Liver (tissue), 9 donors: Measurements from ENCODE around the gene SLC44A1. TPM values are rescaled to one million over a fixed set of nuclear protein-coding genes. Genes with fewer than 3 reads are reported as not detected.

Experiments used
- DNase-seq: peaks from one replicate; pipeline ENCODE4 v3.0.0-alpha.2; 2017; ENCODE audit warnings: low spot score
- H3K27ac ChIP-seq, 2 donors: one replicate each; pipeline ENCODE4 v1.7.0; 2013; ENCODE audit warnings: inconsistent platforms in 2 of 2, low read length in 2 of 2, control low read depth in 1 of 2, low read depth in 1 of 2, mild to moderate bottlenecking in 1 of 2
- H3K27me3 ChIP-seq, 4 donors: one replicate each; pipeline versions ENCODE4 v1.6.1 to v1.7.0; 2013; ENCODE audit warnings: low read length in 3 of 4, inconsistent platforms in 1 of 4, mild to moderate bottlenecking in 1 of 4, moderate library complexity in 1 of 4; ENCODE audit not compliant: control insufficient read depth in 4 of 4, insufficient read depth in 4 of 4
- H3K36me3 ChIP-seq, 4 donors: one replicate each; pipeline versions ENCODE4 v1.6.1 to v1.7.0; 2013; ENCODE audit warnings: low read length in 3 of 4, mild to moderate bottlenecking in 3 of 4, low read depth in 1 of 4, moderate library complexity in 1 of 4; ENCODE audit not compliant: control insufficient read depth in 4 of 4, insufficient read depth in 3 of 4
- H3K4me1 ChIP-seq, 4 donors: one replicate each; pipeline versions ENCODE4 v1.6.1 to v1.7.0; 2013; ENCODE audit warnings: low read length in 3 of 4, mild to moderate bottlenecking in 3 of 4, moderate library complexity in 1 of 4; ENCODE audit not compliant: control insufficient read depth in 4 of 4, insufficient read depth in 4 of 4
- H3K4me3 ChIP-seq, 3 donors: one replicate each; pipeline versions ENCODE4 v1.6.1 to v1.7.0; 2013; ENCODE audit warnings: low read length in 3 of 3, control low read depth in 1 of 3, low read depth in 1 of 3, mild to moderate bottlenecking in 1 of 3
- H3K9ac ChIP-seq, 2 donors: one replicate each; pipeline ENCODE4 v1.7.0; 2013; ENCODE audit warnings: low read length in 2 of 2, mild to moderate bottlenecking in 2 of 2, moderate library complexity in 2 of 2, control low read depth in 1 of 2, low read depth in 1 of 2
- H3K9me3 ChIP-seq, 4 donors: one replicate each; pipeline versions ENCODE4 v1.6.1 to v1.7.0; 2013; ENCODE audit warnings: low read length in 3 of 4; ENCODE audit not compliant: control insufficient read depth in 4 of 4
- ATF3 ChIP-seq: IDR thresholded peaks from 2 replicates; pipeline ENCODE4 v1.6.1; 2016; ENCODE audit warnings: antibody characterized with exemption
- CTCF ChIP-seq: fragments of 150-350 bp; IDR thresholded peaks from 2 replicates; pipeline ENCODE4 v1.5.1; 2017; ENCODE audit warnings: improper control_type of control experiment, low read depth, low read length; ENCODE audit not compliant: missing input control
- EGR1 ChIP-seq, 2 donors: IDR thresholded peaks; 2 replicates each; pipeline ENCODE4 v1.6.1; 2016 to 2018; ENCODE audit warnings: antibody characterized with exemption in 2 of 2, low read depth in 2 of 2
- FOXA2 ChIP-seq: IDR thresholded peaks from 2 replicates; pipeline ENCODE4 v1.6.1; 2016; ENCODE audit warnings: antibody characterized with exemption
- GABPA ChIP-seq, 2 donors: IDR thresholded peaks in 1 of 2; conservative IDR thresholded peaks in 1 of 2; 2 replicates each; pipeline ENCODE4 v1.6.1; 2016; ENCODE audit warnings: antibody characterized with exemption in 2 of 2, mild to moderate bottlenecking in 1 of 2, moderate library complexity in 1 of 2
- HNF4A ChIP-seq, 2 donors: conservative IDR thresholded peaks; 2 replicates each; pipeline ENCODE4 v1.6.1; 2016; ENCODE audit warnings: antibody characterized with exemption in 2 of 2, mild to moderate bottlenecking in 2 of 2
- HNF4G ChIP-seq: IDR thresholded peaks from 2 replicates; pipeline ENCODE4 v1.6.1; 2016; ENCODE audit warnings: antibody characterized with exemption
- JUND ChIP-seq, 2 donors: IDR thresholded peaks; 2 replicates each; pipeline ENCODE4 v1.6.1; 2016; ENCODE audit warnings: antibody characterized with exemption in 2 of 2
- MAX ChIP-seq: IDR thresholded peaks from 2 replicates; pipeline ENCODE4 v1.6.1; 2016; ENCODE audit warnings: antibody characterized with exemption
- NR2F2 ChIP-seq: IDR thresholded peaks from 2 replicates; pipeline ENCODE4 v1.6.1; 2016; ENCODE audit warnings: antibody characterized with exemption
- RAD21 ChIP-seq, 2 donors: IDR thresholded peaks; 2 replicates each; pipeline ENCODE4 v1.6.1; 2016; ENCODE audit warnings: antibody characterized with exemption in 2 of 2, mild to moderate bottlenecking in 2 of 2
- REST ChIP-seq: IDR thresholded peaks from 2 replicates; pipeline ENCODE4 v1.6.1; 2016; ENCODE audit warnings: antibody characterized with exemption, mild to moderate bottlenecking
- RXRA ChIP-seq, 2 donors: IDR thresholded peaks; 2 replicates each; pipeline ENCODE4 v1.6.1; 2017 to 2018; ENCODE audit warnings: antibody characterized with exemption in 2 of 2, mild to moderate bottlenecking in 1 of 2
- SP1 ChIP-seq: IDR thresholded peaks from 2 replicates; pipeline ENCODE4 v1.6.1; 2018; ENCODE audit warnings: antibody characterized with exemption, mild to moderate bottlenecking
- TAF1 ChIP-seq: conservative IDR thresholded peaks from 2 replicates; pipeline ENCODE4 v1.6.1; 2016; ENCODE audit warnings: antibody characterized with exemption, mild to moderate bottlenecking
- YY1 ChIP-seq: IDR thresholded peaks from 2 replicates; pipeline ENCODE4 v1.6.1; 2016; ENCODE audit warnings: antibody characterized with exemption, mild to moderate bottlenecking
- ZBTB33 ChIP-seq: IDR thresholded peaks from 2 replicates; pipeline ENCODE4 v1.6.1; 2016; ENCODE audit warnings: antibody characterized with exemption
- whole genome bisulfite sequencing: extraction: QIAGEN DNeasy Blood & Tissue Kit; methylation state at CpG from one replicate; pipeline ENCODE4 v1.1.7; 2013; 5-methylcytosine and 5-hydroxymethylcytosine counted together
- polyA plus RNA-seq, 2 donors: library from polyadenylated mRNA; stranded (reverse) in 1 of 2; unstranded in 1 of 2; fragments of 200-250 nt in 1 of 2; fragments of >200 nt in 1 of 2; fragmentation: Nextera tagmentation in 1 of 2; extraction: Ambion mirVana in 1 of 2; gene quantifications; one replicate each; pipeline versions ENCODE4 v1.2.1 to v1.2.3, GENCODE V29; 2013 to 2015
- total RNA-seq, 2 donors: library from RNA; depleted of rRNA; stranded (reverse); fragments of >200 nt; gene quantifications; one replicate each; pipeline ENCODE4 v1.2.3, GENCODE V29; 2014
- donor health status: healthy.
- donor health status: healthy.
- donor health status: healthy.
- donor health status: healthy.
- donor health status: healthy.

SLC44A1 gene
- total and polyA plus RNA-seq, 4 donors, result 18.1 to 73.1 (median 53.1) TPM

GRCh38 chr9:105416840-105417239, 172.4 kb downstream of the SLC44A1 start:
- Histone ChIP-seq H3K4me3 (no peak overlapping the region), H3K9me3 (no peaks in the 10 kb centered on the region), H3K4me1 (peaks cover 4 to 58% (median 53%) of the 10 kb centered on the region in 4 donors), H3K9ac (peak overlapping the region in 1 of 2 donors; percentile 1), H3K27ac (peak overlapping the region; percentile 75 to 90), H3K27me3 (no peaks in the 10 kb centered on the region), H3K36me3 (no peaks in the 10 kb centered on the region)
- 45% methylated on average over 1 of the region's 1 CpG for WGBS
- no peak for DNase-seq
- no peak for TF ChIP-seq TAF1
- TF ChIP-seq REST, result no peak
- TF ChIP-seq RXRA (IDR thresholded peaks at IDR 0.05), result no peak
- TF ChIP-seq MAX, result no peak
- no peak for TF ChIP-seq HNF4A (conservative IDR thresholded peaks at IDR 0.05)
- no peak for TF ChIP-seq JUND (IDR thresholded peaks at IDR 0.05)
- no peak for TF ChIP-seq NR2F2
- no peak for TF ChIP-seq ATF3
- no peak for TF ChIP-seq SP1
- no peak for TF ChIP-seq YY1
- TF ChIP-seq FOXA2, result no peak
- TF ChIP-seq ZBTB33, result no peak
- TF ChIP-seq GABPA (IDR thresholded peaks at IDR 0.05 in 1 of 2, conservative IDR thresholded peaks at IDR 0.05 in 1 of 2), result no peak
- TF ChIP-seq EGR1 (IDR thresholded peaks at IDR 0.05; ENCODE audit: low read depth in 2 of 2), result no peak
- TF ChIP-seq RAD21 (IDR thresholded peaks at IDR 0.05), result no peak

- Histone ChIP-seq H3K9me3 (no peaks in the 10 kb centered on the region), H3K36me3 (no peaks in the 10 kb centered on the region), H3K27me3 (no peaks in the 10 kb centered on the region), H3K27ac (peak overlapping the region; percentile 75 to 90), H3K4me1 (peaks cover 4 to 55% (median 50%) of the 10 kb centered on the region in 4 donors), H3K4me3 (no peak overlapping the region), H3K9ac (peak overlapping the region in 1 of 2 donors; percentile 44)
- DNase-seq, result peak; percentile 64
- 28% methylated on average over 3 of the region's 3 CpGs for WGBS
- no peak for TF ChIP-seq EGR1 (IDR thresholded peaks at IDR 0.05; ENCODE audit: low read depth in 2 of 2)
- TF ChIP-seq HNF4A (conservative IDR thresholded peaks at IDR 0.05), result peak; percentile 86 to 89
- TF ChIP-seq HNF4G, result peak; percentile 56
- peak; percentile 37 to 39 for TF ChIP-seq RAD21 (IDR thresholded peaks at IDR 0.05)
- TF ChIP-seq RXRA (IDR thresholded peaks at IDR 0.05), result peak; percentile 98
- TF ChIP-seq GABPA (IDR thresholded peaks at IDR 0.05 in 1 of 2, conservative IDR thresholded peaks at IDR 0.05 in 1 of 2), result peak in 1 of 2 donors; percentile 9
- no peak for TF ChIP-seq CTCF
- TF ChIP-seq NR2F2, result peak; percentile 40
- peak; percentile 63 for TF ChIP-seq REST
- TF ChIP-seq SP1, result peak; percentile 97
- TF ChIP-seq TAF1, result peak; percentile 52
- peak; percentile 87 for TF ChIP-seq FOXA2
- peak; percentile 70 for TF ChIP-seq MAX
- peak; percentile 66 for TF ChIP-seq YY1
These were observed 174.4 kb downstream of the SLC44A1 start for GRCh38 chr9:105418588-105419500.
